HG03280 (cell line): ENCODE data around the gene ADH1A.
"Not testable (repeated sequence)": the region's sequence is repeated elsewhere in the genome, so short reads cannot be mapped to it uniquely, and the experiment has no call there.

Source experiments
- ATAC-seq: cut with Tn5 transposase; IDR thresholded peaks from one replicate; pipeline ENCODE4 v1.9.1; 2021; ENCODE audit warnings: mild to moderate bottlenecking, moderate library complexity; ENCODE audit not compliant: unreplicated experiment

The ADH1A gene

DNA sequence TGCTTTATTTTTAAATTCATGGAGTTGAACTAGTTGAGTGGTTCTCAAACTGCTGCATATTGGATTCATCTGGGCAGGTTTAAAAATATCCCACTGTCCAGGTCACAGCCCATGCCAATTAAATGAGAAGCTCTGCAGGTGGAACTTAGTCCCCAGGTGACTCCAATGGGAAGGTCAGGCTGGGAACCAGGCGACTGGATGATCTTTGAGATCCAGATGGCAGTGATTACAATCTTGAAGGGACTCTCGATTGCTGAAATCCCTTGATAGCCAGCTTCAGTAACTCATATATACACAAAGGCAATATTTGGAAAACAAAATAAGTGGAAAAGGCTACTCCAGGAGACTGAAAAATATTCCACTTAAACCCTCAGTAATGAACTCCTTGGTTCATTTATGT lies 8.1 kb downstream of the ADH1A start:
- ATAC-seq, result no peak

DNA sequence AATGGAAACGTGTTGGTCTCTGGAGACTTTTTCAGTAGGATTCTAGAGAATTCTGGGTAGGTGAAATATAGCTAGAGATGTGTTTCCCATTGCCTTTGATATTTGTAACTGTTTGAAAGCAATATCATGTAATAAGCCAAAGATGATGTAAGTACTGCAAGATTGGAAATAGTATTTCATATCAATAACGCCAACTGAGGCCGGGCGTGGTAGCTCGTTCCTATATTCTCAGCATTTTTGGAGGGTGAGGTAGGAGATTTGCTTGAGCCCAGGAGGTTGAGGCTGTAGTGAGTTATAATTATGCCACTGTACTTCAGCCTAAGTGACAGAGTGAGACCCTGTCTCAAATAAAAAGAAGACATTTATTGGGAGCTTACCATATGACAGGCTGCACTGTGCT lies 9.5 kb downstream of the ADH1A start:
- no peak for ATAC-seq

DNA sequence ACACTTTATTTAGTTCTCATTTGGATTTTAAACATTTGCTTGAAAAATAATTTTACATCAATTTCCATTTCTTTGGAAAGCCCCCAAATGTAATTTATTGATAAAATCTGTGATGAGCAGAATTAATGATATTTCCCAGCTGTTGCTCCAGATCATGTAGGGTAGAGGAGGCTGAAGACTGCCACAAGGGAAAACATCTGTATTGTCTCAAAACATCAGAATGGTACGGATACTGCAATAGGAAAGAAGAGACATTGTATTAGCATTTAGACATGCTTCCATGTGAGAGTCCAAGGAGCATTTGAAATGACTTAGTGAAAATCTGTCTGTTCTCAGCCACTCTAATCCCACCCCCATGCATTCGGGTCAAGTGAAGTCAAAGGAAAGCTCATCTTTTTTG lies 14.4 kb downstream of the ADH1A start:
- no peak for ATAC-seq

DNA sequence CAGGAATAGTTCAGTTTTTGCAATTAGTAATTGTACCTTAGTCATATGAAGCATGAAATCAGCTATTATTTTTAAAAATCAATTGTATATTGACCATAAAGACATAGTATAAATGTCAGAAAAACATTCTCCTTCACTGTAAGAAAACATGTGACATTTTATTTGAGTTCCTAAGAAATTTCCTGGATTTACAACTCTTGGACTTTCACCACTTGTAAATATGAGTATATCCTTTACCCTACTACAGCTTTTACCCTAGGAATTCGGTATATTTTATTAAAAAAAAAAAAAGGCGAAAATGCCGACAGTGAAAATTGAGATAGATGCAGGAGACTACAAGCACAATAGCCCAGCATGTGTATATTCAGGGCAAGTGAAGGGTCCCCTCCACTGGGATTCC lies 14.9 kb downstream of the ADH1A start:
- no peak for ATAC-seq

DNA sequence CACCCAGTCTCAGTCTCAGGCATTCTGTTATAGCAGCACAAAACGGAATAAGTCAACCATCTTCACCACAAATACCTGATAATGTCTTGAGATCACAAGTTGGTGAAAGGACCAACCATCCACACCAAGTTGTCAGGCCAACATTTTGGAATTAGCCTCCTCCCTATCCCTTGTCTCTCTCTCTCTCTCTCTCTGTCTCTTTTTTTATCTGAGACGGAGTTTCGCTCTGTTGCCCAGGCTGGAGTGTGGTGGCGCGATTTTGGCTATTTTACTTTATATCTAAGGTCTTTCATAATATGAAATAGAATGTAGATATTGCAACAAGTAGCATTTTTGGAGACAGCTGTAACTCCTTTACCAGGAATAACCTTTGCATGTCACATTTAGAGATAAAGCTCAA lies 15.7 kb downstream of the ADH1A start:
- ATAC-seq, result no peak

DNA sequence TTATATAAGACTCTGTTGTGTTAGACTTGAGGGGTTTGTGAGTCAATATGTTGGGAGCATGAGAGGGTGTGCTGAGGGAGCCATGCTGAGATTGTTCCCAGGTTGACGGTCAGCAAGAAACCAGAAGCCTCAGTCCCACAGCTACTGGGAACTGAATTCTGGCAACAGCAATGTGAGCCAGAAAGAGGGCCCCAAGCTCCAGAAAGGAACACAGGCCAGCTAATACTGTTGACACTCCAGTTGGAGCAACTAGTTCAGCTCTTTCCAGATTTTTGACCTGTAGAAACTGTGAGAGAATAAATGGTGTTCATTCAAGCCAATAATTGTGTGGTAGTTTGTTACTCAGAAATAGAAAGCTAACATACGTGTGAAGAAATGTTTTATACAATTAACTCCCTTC lies 17.1 kb downstream of the ADH1A start:
- no peak for ATAC-seq

DNA sequence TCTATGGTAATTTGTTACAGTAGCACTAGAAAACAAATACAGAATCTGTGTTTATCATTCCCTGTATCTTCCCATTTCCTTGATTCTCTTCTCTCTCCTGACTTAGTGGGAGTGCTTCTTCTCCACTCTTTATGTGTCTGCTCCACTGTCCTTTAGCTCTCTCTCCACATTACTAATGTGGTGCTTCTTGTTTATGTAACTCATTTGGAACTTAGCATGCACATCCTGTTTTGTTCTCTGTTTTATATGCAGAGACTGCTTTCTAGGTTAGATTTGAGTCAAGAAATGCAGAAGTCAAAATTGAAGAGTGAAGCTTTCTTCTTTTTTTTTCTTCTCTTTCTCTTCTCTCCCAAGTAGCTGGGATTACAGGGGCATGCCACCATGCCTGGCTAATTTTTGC lies 25.9 kb downstream of the ADH1A start:
- ATAC-seq, result no peak

DNA sequence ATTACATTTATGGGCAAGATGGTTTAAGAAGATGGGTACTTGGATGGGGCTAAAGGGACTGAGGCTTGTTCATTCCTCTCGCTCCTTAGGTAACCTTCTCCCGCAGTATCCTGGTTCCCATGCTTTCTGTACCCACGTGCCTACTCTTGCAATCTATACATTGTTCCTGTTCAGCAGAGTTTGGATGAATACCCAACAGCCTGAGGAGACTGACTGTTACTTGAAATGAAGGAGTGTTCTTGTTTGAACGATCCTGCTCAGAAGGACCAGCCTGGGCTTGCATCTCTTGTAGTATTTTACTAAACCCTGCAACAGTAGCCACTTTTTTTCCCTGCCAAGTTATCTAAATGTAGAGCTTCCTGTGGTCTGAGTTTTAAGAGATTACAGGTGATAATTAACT lies 38.0 kb downstream of the ADH1A start:
- ATAC-seq, result no peak

DNA sequence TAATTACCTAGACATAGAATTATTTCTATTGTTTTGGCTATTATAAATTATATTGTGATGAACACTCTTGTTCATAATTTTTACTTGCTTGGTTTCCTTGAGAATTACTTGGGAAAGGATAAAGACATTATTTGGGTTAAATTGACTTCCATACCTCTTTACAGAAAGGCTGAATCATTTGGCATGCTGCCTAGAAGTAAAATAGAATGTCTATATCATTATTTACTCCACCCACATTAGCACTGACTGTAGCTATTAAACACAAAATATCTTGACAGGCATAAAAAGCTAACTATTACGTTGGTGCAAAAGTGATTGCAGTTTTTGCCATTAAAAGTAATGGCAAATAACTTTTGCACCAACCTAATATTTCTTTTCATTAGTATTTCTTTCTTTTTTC lies 42.1 kb downstream of the ADH1A start:
- ATAC-seq, result no peak

DNA sequence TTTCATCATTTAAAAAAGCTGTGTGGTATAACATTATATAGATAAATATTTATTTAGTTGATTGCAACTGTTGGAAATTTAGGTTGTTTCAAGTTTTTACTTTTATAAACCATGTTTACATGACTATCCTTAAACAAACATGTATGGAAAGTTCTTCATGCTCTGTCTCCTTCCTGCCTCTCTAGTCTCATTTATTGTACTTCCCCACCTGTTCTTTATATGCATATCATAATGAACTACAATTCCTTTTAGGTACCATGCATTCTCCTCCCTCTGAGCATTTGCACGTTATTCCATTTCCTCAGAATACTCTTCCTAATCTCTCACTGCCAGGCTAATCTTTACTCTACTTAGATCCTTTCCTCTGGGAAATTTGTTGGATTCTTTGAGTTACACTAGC lies 54.8 kb downstream of the ADH1A start:
- no peak for ATAC-seq

DNA sequence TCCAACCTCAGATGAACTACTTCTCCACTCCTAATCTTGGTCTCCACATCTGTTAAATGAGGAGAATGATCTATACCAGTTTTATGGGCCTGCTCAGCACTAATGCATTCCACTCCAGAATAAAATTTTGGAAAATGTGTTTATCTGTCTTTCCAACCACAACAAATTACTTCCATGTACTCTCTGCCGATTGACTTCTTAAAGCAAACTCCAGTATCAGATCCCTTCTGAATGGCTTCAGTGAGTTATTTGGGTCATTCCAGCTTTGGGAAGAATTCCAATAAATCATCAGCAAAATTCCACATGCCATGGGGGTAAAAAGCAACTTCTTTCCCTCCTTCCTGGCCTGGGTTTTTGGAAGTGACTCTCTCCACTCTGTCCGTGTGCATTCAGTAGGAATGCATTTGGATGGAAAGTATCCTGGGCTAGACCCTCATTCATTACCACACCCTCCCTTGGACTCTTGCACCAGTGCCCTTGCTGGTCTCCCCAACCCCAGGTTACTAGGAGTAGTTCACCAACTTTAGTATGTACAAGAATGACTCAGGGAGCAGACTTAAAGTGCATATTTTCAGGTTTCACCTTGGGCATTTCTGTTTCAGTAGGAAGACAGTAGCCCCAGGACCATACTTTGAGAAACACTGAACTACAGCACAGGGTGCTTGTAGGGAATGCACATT lies 56.3 kb downstream of the ADH1A start:
- ATAC-seq, result no peak

DNA sequence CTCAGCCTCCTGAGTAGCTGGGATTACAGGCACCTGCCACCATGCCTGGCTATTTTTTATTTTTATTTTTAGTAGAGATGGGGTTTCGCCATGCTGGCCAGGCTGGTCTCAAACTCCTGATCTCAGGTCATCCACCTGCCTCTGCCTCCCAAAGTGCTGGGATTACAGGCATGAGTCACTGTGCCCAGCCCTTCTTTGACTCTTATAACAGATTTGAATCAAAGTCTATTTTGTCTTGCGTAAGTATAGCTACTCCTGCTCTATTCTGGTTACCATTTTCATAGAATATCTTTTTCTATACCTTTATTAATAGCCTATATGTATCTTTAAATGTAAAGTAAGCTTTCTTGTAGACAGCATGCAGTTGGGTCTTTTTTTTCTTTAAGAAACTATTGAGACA lies 57.4 kb downstream of the ADH1A start:
- not testable (repeated sequence) for ATAC-seq

DNA sequence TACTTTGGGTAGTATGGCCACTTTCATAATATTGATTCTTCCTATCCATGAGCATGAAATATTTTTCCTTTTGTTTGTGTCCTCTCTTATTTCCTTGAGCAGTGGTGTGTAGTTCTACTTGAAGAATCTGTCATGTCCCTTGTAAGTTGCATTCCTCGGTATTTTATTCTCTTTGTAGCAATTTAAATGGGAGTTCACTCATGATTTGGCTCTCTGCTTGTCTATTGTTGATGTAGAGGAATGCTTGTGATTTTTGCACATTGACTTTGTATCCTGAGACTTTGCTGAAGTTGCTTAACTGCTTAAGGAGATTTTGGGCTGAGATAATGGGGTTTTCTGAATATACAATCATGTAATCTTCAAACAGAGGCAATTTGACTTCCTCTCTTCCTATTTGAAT lies 62.1 kb downstream of the ADH1A start:
- not testable (repeated sequence) for ATAC-seq

DNA sequence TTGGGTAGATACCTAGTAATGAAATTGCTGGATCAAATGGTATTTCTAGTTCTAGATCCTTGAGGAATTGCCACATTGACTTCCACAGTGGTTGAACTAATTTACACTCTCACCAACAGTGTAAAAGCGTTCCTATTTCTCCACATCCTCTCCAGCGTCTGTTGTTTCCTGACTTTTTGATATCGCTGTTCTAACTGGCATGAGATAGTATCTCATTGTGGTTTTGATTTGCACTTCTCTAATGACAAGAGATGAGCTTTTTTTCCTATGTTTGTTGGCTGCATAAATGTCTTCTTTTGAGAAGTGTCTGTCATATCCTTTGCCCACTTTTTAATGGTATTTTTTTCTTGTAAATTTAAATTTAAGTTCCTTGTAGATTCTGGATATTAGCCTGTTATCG lies 63.1 kb downstream of the ADH1A start:
- not testable (repeated sequence) for ATAC-seq
